HepG2 (cell line): ENCODE data around the gene LRR1. TPM values are rescaled to one million over a fixed set of nuclear protein-coding genes. Genes with fewer than 3 reads are reported as not detected.

Source experiments
- CBX2 ChIP-seq, 2 experiments: fragments of 200-600 bp in 1 of 2; sonication (generic); formaldehyde crosslinking in 1 of 2; IDR thresholded peaks; 2 replicates each; pipeline versions ENCODE4 v1.7.0 to v1.8.1; 2018 to 2022; ENCODE audit warnings: low read depth in 2 of 2, low read length in 1 of 2, mild to moderate bottlenecking in 1 of 2, missing genetic modification reagents in 1 of 2
- HIVEP1 ChIP-seq: sonication (generic); formaldehyde crosslinking; IDR thresholded peaks from 2 replicates; pipeline ENCODE4 v1.4.0; 2020; ENCODE audit warnings: mild to moderate bottlenecking, missing genetic modification reagents
- HNRNPH1 ChIP-seq: fragments of 200-400 bp; formaldehyde crosslinking; optimal IDR thresholded peaks from 2 replicates; pipeline ENCODE3; 2017; ENCODE audit warnings: mild to moderate bottlenecking, low read depth, low read length
- KDM5B ChIP-seq: sonication (generic); formaldehyde crosslinking; IDR thresholded peaks from 2 replicates; pipeline ENCODE4 v1.4.0; 2020; ENCODE audit warnings: missing genetic modification reagents, mild to moderate bottlenecking, borderline replicate concordance
- ZFY ChIP-seq: sonication (generic); formaldehyde crosslinking; IDR thresholded peaks from 2 replicates; pipeline ENCODE4 v1.4.0; 2020; ENCODE audit warnings: missing genetic modification reagents
- ZNF335 ChIP-seq: sonication (generic); formaldehyde crosslinking; IDR thresholded peaks from 2 replicates; pipeline ENCODE4 v1.4.0; 2020; ENCODE audit warnings: missing genetic modification reagents
- ZNF33A ChIP-seq: sonication (generic); formaldehyde crosslinking; IDR thresholded peaks from 2 replicates; pipeline ENCODE4 v1.5.1; 2020; ENCODE audit warnings: missing genetic modification reagents, mild to moderate bottlenecking, moderate library complexity, borderline replicate concordance
- ZNF724P ChIP-seq: sonication (generic); formaldehyde crosslinking; IDR thresholded peaks from 2 replicates; pipeline ENCODE4 v1.8.0; 2022; ENCODE audit warnings: missing genetic modification reagents, borderline replicate concordance
- polyA plus RNA-seq, 8 experiments: library from polyadenylated mRNA; depleted of rRNA in 3 of 8; stranded (reverse) in 7 of 8; unstranded in 1 of 8; fragments of >200 nt; fragmentation: Illumina TruSeq in 4 of 8; extraction: Trizol in 4 of 8; gene quantifications; 2 replicates each; pipeline versions ENCODE4 v1.2.1 to v1.2.3, GENCODE V29; 2011 to 2016; ENCODE audit warnings: low read depth in 4 of 8, missing spikeins in 1 of 8, mixed read lengths in 1 of 8; ENCODE audit not compliant: insufficient read depth in 1 of 8
- total RNA-seq, 5 experiments: library from RNA; depleted of rRNA; stranded (reverse); fragments of >200 nt; fragmentation: Illumina TruSeq; extraction: Trizol; gene quantifications; 2 replicates each; pipeline ENCODE4 v1.2.3, GENCODE V29; 2016; ENCODE audit warnings: low read depth in 1 of 5
- TF ChIP-seq, protein P1 (sequence below): sonication (generic); formaldehyde crosslinking; IDR thresholded peaks from 2 replicates; pipeline ENCODE4 v1.4.0; 2020; ENCODE audit warnings: missing genetic modification reagents
- TF ChIP-seq, protein P2 (sequence below): sonication (generic); formaldehyde crosslinking; IDR thresholded peaks from 2 replicates; pipeline ENCODE4 v1.4.0; 2020; ENCODE audit warnings: mild to moderate bottlenecking, missing genetic modification reagents
- TF ChIP-seq, protein P3 (sequence below): sonication (generic); formaldehyde crosslinking; IDR thresholded peaks from 2 replicates; pipeline ENCODE4 v1.5.0; 2020; ENCODE audit warnings: mild to moderate bottlenecking, missing genetic modification reagents

The LRR1 gene
- total and polyA plus RNA-seq, 2 of the 13 experiments (the other 11 are each of a cell fraction or from before 2014, with no cell fraction given): 7.0 to 36.2 TPM

DNA sequence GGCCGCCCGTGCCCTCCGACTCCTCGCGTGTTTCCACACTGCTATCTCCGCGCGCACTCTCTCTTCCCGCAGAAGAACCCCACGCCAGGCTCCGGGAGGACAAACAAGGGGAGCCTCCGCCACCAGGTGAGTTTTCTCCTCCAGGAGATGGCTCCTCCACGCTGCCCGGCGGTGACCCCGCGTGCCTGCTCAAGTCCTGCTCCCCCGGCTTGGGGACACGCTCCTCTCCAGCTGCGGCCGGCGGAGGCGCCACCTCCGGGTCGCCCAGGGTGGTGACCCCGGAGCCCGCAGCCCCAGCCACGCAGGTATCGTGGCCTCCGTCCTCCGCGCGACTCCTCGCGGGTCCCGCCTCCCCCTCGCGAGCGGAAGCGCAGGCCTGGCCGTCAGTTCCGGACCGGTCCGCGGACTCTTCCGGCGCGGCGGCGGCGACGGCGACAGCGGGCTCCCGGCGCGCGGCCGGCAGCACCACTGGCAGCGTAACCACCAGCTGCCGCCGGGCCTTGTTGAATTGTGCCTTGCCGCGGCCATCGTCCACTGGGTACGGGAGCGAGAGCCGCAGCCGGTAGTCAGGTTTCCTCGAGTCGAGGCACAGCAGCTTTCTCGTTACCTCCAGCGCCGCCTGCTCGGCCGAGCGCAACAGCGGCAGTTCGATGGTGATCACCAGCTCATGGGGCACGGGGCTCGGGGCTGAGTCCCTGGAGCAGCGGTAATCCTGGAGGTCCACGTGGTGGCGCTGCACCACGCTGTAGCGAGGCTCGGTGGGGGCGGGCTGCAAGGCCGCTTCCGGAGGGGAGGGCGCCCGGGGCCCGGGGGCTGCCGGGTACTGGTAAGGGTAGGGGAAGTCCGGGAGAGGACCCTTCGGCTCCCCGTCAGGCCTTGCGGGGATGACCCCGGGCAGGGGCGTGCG, 35.2 kb downstream of the LRR1 start (continued):
- TF ChIP-seq HIVEP1 (CRISPR knock-in tag) (no peak; the same call in 1 of the 2 replicates), ZNF335 (CRISPR knock-in tag) (peak; percentile 91), ZNF724P (CRISPR knock-in tag) (no peak; the same call in 1 of the 2 replicates), HNRNPH1 (no peak), KDM5B (CRISPR knock-in tag) (peak; percentile 59; the same call in 1 of the 2 replicates), CBX2 (IDR thresholded peaks at IDR 0.05; ENCODE audit: low read depth, low read length) (no peak), CBX2 (CRISPR knock-in tag; IDR thresholded peaks at IDR 0.05; ENCODE audit: low read depth) (no peak), ZNF33A (CRISPR knock-in tag) (no peak), ZFY (CRISPR knock-in tag) (peak; percentile 90)
- TF ChIP-seq, protein P1, sequence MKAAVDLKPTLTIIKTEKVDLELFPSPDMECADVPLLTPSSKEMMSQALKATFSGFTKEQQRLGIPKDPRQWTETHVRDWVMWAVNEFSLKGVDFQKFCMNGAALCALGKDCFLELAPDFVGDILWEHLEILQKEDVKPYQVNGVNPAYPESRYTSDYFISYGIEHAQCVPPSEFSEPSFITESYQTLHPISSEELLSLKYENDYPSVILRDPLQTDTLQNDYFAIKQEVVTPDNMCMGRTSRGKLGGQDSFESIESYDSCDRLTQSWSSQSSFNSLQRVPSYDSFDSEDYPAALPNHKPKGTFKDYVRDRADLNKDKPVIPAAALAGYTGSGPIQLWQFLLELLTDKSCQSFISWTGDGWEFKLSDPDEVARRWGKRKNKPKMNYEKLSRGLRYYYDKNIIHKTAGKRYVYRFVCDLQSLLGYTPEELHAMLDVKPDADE (CRISPR knock-in tag): no peak
- TF ChIP-seq, protein P2, sequence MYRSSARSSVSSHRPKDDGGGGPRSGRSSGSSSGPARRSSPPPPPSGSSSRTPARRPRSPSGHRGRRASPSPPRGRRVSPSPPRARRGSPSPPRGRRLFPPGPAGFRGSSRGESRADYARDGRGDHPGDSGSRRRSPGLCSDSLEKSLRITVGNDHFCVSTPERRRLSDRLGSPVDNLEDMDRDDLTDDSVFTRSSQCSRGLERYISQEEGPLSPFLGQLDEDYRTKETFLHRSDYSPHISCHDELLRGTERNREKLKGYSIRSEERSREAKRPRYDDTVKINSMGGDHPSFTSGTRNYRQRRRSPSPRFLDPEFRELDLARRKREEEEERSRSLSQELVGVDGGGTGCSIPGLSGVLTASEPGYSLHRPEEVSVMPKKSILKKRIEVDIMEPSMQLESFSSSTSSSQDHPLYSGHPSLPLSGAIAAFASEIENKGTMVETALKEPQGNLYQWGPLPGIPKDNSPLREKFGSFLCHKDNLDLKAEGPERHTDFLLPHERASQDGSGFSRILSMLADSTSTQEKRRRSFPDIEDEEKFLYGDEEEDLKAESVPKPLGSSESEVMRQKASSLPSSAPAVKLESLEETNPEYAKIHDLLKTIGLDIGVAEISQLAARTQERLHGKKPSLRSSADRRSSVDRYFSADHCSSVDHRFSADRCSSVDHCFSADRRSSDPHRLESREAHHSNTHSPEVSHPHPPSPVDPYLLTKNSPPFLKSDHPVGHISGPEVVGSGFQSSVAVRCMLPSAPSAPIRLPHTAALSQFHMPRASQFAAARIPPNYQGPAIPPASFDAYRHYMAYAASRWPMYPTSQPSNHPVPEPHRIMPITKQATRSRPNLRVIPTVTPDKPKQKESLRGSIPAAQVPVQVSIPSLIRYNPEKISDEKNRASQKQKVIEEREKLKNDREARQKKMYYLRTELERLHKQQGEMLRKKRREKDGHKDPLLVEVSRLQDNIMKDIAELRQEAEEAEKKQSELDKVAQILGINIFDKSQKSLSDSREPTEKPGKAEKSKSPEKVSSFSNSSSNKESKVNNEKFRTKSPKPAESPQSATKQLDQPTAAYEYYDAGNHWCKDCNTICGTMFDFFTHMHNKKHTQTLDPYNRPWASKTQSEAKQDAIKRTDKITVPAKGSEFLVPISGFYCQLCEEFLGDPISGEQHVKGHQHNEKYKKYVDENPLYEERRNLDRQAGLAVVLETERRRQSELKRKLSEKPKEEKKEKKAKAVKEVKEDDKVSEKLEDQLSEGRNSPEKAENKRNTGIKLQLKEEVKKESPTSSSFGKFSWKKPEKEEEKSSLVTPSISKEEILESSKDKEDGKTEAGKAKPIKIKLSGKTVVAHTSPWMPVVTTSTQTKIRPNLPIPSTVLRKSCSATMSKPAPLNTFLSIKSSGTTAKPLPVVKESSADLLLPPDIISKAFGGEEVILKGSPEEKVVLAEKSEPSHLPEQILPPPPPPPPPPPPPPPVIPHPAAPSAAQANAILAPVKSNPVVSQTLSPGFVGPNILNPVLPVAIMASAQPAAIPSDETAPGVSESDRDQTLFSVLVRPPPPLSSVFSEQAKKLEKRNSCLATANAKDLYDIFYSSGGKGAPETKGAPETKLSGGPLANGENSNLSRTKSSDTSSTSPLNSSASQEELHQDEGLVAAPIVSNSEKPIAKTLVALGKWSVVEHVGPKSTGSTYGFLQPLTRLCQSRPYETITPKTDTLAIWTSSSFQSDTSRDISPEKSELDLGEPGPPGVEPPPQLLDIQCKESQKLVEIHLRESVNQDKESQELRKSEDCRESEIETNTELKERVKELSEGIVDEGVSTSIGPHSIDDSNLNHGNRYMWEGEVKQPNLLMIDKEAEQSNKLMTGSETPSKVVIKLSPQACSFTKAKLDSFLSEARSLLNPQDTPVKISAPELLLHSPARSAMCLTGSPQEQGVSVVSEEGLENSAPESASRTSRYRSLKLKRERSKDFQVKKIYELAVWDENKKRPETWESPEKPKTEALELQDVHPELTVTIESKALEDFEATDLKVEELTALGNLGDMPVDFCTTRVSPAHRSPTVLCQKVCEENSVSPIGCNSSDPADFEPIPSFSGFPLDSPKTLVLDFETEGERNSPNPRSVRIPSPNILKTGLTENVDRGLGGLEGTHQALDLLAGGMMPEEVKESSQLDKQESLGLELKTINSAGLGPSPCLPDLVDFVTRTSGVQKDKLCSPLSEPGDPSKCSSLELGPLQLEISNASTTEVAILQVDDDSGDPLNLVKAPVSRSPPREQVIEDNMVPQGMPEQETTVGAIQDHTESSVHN (CRISPR knock-in tag): no peak
- TF ChIP-seq, protein P3, sequence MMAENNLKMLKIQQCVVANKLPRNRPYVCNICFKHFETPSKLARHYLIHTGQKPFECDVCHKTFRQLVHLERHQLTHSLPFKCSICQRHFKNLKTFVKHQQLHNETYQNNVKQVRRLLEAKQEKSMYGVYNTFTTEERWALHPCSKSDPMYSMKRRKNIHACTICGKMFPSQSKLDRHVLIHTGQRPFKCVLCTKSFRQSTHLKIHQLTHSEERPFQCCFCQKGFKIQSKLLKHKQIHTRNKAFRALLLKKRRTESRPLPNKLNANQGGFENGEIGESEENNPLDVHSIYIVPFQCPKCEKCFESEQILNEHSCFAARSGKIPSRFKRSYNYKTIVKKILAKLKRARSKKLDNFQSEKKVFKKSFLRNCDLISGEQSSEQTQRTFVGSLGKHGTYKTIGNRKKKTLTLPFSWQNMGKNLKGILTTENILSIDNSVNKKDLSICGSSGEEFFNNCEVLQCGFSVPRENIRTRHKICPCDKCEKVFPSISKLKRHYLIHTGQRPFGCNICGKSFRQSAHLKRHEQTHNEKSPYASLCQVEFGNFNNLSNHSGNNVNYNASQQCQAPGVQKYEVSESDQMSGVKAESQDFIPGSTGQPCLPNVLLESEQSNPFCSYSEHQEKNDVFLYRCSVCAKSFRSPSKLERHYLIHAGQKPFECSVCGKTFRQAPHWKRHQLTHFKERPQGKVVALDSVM (CRISPR knock-in tag): peak; percentile 91
